Right lobe of liver (tissue), 6 donors: ENCODE data around the gene ZNF394. TPM values are rescaled to one million over a fixed set of nuclear protein-coding genes. Genes with fewer than 3 reads are reported as not detected.
A peak's percentile ranks its signal among the peaks of the same experiment; 100 is the strongest.

Experiments
- ATAC-seq, 4 donors: fragments of 200-7000 bp; cut with Tn5 transposase; one replicate each; pipeline ENCODE4 v1.9.1; 2020; ENCODE audit warnings: mild to moderate bottlenecking in 4 of 4, moderate library complexity in 4 of 4
- DNase-seq, 3 donors: peaks; one replicate each; pipeline ENCODE4 v3.0.0-alpha.2; 2020
- H3K27ac ChIP-seq, 3 donors: fragments of 200-600 bp; one replicate each; pipeline ENCODE4 v1.8.0; 2022
- H3K27me3 ChIP-seq, 2 donors: fragments of 200-600 bp; one replicate each; pipeline ENCODE4 v1.8.0; 2022
- H3K36me3 ChIP-seq, 4 donors: fragments of 200-600 bp; sonication (generic) in 1 of 4; one replicate each; pipeline versions ENCODE4 v1.5.1 to v1.8.0; 2017 to 2022; ENCODE audit warnings: control low read depth in 1 of 4
- H3K4me1 ChIP-seq, 4 donors: fragments of 200-600 bp; sonication (generic) in 1 of 4; one replicate each; pipeline versions ENCODE4 v1.5.1 to v1.8.0; 2017 to 2022; ENCODE audit warnings: control low read depth in 1 of 4
- H3K4me3 ChIP-seq, 3 donors: fragments of 200-600 bp; one replicate each; pipeline ENCODE4 v1.8.0; 2022
- H3K9me3 ChIP-seq, 4 donors: fragments of 200-600 bp; sonication (generic) in 1 of 4; one replicate each; pipeline versions ENCODE4 v1.5.1 to v1.8.0; 2017 to 2022; ENCODE audit warnings: control low read depth in 1 of 4
- POLR2A ChIP-seq: fragments of 450-650 bp; IDR thresholded peaks from one replicate; pipeline ENCODE4 v1.6.1; 2017; ENCODE audit warnings: antibody characterized with exemption, mild to moderate bottlenecking
- WGBS: methylation state at CpG from one replicate; pipeline ENCODE4 v1.1.6; 2018; ENCODE audit warnings: low coverage, low lambda C conversion rate; ENCODE audit not compliant: insufficient coverage; ENCODE audit errors: missing lambda C conversion rate; 5-methylcytosine and 5-hydroxymethylcytosine counted together
- intact Hi-C, 2 donors: fragments of 100-400 bp; cut with DNase I; formaldehyde crosslinking; loops; one replicate each; pipeline versions ENCODE4 v1.11.2 to v1.14.1; 2022
- total RNA-seq, 6 experiments: library from RNA; depleted of rRNA in 2 of 6; stranded (reverse); fragments of >200 nt in 2 of 6; fragmentation: NEBNext Ultra II Directional in 3 of 6; extraction: Animal tissue kit (Norgen Biotek cat#: 25700) in 3 of 6; gene quantifications; one replicate each; pipeline versions ENCODE4 v1.1.0 to v1.2.4, GENCODE V29; 2016 to 2023
- TF ChIP-seq, protein P1 (sequence below), 4 donors: fragments of 200-600 bp in 3 of 4; fragments of 450-650 bp in 1 of 4; IDR thresholded peaks; one replicate each; pipeline versions ENCODE4 v1.5.1 to v1.8.0; 2016 to 2022; ENCODE audit warnings: antibody characterized with exemption in 4 of 4, mild to moderate bottlenecking in 2 of 4
- donor health status: DM: no; HTN: yes; CAD: no.
- donor health status: DM: no; HTN: no; CAD: no.
- donor health status: DM: no; HTN: no; CAD: no.
- donor health status: DM: no; HTN: yes; CAD: no.
- donor health status: DM: no; HTN: yes; CAD: no.

Gene ZNF394
- total RNA-seq, 6 experiments from 2014 or later, result 6.6 to 12.3 (median 9.4) TPM

- Histone ChIP-seq H3K4me1 (peaks cover 3 to 22% (median 8%) of the 10 kb centered on the region in 4 donors), H3K27me3 (no peaks in the 10 kb centered on the region), H3K36me3 (peaks cover 0 to 31% (median 5%) of the 10 kb centered on the region in 4 donors), H3K9me3 (peaks cover 0 to 6% (median under 1%) of the 10 kb centered on the region in 4 donors), H3K27ac (peak overlapping the region; percentile 89 to 95 (median 94)), H3K4me3 (peak overlapping the region; percentile 86 to 100 (median 87))
- DNase-seq (no peak), ATAC-seq (peak; percentile 2 to 32 (median 19))
- intact Hi-C loops, result no loop called here
- 0% methylated on average over 4 of the region's 14 CpGs for WGBS
- TF ChIP-seq POLR2A, result no peak
- TF ChIP-seq, protein P1, sequence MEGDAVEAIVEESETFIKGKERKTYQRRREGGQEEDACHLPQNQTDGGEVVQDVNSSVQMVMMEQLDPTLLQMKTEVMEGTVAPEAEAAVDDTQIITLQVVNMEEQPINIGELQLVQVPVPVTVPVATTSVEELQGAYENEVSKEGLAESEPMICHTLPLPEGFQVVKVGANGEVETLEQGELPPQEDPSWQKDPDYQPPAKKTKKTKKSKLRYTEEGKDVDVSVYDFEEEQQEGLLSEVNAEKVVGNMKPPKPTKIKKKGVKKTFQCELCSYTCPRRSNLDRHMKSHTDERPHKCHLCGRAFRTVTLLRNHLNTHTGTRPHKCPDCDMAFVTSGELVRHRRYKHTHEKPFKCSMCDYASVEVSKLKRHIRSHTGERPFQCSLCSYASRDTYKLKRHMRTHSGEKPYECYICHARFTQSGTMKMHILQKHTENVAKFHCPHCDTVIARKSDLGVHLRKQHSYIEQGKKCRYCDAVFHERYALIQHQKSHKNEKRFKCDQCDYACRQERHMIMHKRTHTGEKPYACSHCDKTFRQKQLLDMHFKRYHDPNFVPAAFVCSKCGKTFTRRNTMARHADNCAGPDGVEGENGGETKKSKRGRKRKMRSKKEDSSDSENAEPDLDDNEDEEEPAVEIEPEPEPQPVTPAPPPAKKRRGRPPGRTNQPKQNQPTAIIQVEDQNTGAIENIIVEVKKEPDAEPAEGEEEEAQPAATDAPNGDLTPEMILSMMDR (IDR thresholded peaks at IDR 0.05), result no peak
Observed at GRCh38 chr7:99499371-99499720, 735 bp downstream of the ZNF394 start.

DNA sequence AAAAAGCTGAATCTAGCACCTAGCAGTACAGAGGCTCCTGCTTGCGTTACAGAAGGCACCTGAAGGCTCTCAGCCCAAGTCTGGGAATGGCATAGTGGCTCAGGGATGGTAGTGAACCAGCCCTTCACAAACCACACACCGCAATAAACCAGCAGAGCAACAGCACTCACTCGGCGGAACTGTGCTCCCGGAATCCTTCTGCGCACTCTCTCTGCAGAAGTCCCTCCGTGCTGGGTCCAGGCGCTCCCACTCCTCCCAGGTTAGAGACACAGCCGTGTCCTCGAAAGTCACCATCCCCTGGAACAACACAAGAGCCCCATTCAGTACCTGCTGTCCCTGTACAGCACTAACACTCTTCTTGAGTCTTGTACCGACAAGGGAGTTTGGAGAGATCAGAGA lies 1.5 kb downstream of the ZNF394 start:
- Histone ChIP-seq H3K27me3 (no peaks in the 10 kb centered on the region), H3K4me3 (peak overlapping the region; percentile 86 to 100 (median 87)), H3K27ac (no peak overlapping the region), H3K36me3 (peaks cover 0 to 39% (median 11%) of the 10 kb centered on the region in 4 donors), H3K9me3 (peaks cover 0 to 14% (median 5%) of the 10 kb centered on the region in 4 donors), H3K4me1 (peaks cover 3 to 22% (median 8%) of the 10 kb centered on the region in 4 donors)
- DNase-seq (peak in 1 of 3 donors; percentile 27), ATAC-seq (no peak)
- intact Hi-C loops, result no loop called here
- 69% methylated on average over 10 of the region's 11 CpGs for WGBS
- TF ChIP-seq, protein P1 (IDR thresholded peaks at IDR 0.05), result no peak
- no peak for TF ChIP-seq POLR2A

- H3K27ac ChIP-seq, result no peak overlapping the region
- TF ChIP-seq, protein P1 (IDR thresholded peaks at IDR 0.05), result no peak
- TF ChIP-seq POLR2A, result no peak
- WGBS, result 71% methylated on average over 6 of the region's 6 CpGs
- H3K9me3 ChIP-seq, result peaks cover 0 to 19% (median 5%) of the 10 kb centered on the region in 4 donors
- H3K36me3 ChIP-seq, result peaks cover 0 to 45% (median 14%) of the 10 kb centered on the region in 4 donors
- H3K27me3 ChIP-seq, result no peaks in the 10 kb centered on the region
- peak overlapping the region in 2 of 3 donors; percentile 86 to 100 for H3K4me3 ChIP-seq
- intact Hi-C loops, result no loop called here
- peaks cover 3 to 22% (median 8%) of the 10 kb centered on the region in 4 donors for H3K4me1 ChIP-seq
- ATAC-seq, result no peak
- no peak for DNase-seq
Observed at GRCh38 chr7:99497766-99498545, 2.1 kb downstream of the ZNF394 start.

- H3K4me1 ChIP-seq, result peaks cover 0 to 12% (median 7%) of the 10 kb centered on the region in 4 donors
- no peak for ATAC-seq
- no peak for TF ChIP-seq POLR2A
- TF ChIP-seq, protein P1 (IDR thresholded peaks at IDR 0.05), result no peak
- peaks cover 0 to 48% (median 15%) of the 10 kb centered on the region in 4 donors for H3K36me3 ChIP-seq
- DNase-seq, result peak in 1 of 3 donors; percentile 1
- no peak overlapping the region for H3K4me3 ChIP-seq
- WGBS, result 100% methylated on average over 3 of the region's 6 CpGs
- H3K9me3 ChIP-seq, result peaks cover 0 to 19% (median 5%) of the 10 kb centered on the region in 4 donors
- H3K27me3 ChIP-seq, result no peaks in the 10 kb centered on the region
- intact Hi-C loops, result no loop called here
- H3K27ac ChIP-seq, result no peak overlapping the region
Observed at GRCh38 chr7:99493823-99494222, 6.3 kb downstream of the ZNF394 start.
